Stimulated activated CD4-positive, alpha-beta T cell treated with anti-CD3 and anti-CD28 coated beads, Interleukin-1b, Interleukin-23, amount 100 ng/mL, for 48 hours (primary cell): ENCODE results near the gene OASL.
"Not testable (repeated sequence)": the region's sequence is repeated elsewhere in the genome, so short reads cannot be mapped to it uniquely, and the experiment has no call there.

Source experiments
- DNase-seq: peaks from one replicate; pipeline ENCODE4 v3.0.0-alpha.2; 2020

Gene OASL, protein sequence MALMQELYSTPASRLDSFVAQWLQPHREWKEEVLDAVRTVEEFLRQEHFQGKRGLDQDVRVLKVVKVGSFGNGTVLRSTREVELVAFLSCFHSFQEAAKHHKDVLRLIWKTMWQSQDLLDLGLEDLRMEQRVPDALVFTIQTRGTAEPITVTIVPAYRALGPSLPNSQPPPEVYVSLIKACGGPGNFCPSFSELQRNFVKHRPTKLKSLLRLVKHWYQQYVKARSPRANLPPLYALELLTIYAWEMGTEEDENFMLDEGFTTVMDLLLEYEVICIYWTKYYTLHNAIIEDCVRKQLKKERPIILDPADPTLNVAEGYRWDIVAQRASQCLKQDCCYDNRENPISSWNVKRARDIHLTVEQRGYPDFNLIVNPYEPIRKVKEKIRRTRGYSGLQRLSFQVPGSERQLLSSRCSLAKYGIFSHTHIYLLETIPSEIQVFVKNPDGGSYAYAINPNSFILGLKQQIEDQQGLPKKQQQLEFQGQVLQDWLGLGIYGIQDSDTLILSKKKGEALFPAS

DNA sequence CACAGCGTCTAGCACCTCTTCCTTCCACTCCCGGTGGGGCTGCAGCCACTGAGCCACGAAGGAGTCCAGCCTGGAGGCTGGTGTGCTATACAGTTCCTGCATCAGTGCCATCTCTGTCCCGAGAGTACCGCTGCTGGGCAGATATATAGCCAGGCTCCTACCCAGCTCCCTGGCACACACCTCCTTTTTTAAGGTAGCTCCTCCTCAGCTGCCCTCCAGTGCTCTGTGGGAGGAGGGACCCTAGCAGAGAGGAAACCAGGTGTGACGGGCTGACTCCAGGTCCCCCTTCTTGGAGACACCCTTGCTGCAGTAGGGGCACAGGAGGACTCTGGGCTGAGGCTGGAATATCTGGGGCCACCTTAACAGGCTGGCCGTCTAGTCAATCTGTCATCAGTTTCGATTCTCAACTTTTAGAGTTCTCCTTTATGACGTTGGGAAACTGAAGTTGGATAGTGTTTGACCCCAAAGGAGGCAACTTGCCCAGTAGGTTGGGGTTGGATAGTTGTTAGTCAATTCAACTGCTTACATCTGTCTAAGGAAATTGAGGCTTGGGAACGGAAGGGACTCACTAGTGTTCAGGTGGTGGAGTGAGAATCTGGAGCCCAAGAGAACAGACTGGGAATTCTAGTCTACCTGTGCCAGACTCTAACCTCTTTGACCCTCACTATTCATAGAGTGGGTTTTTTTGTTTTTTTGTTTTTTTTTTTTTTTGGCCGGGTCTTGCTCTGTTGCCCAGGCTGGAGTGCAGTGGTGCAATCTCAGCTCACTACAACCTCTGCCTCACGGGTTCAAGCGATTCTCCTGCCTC, at the start of gene OASL:
Gene OASL, minus strand, starts transcription at position 386 of the 808 bp plus-strand sequence. Its CDS starts 275 bp downstream, at position 111.
- DNase-seq: peak; percentile 53

DNA sequence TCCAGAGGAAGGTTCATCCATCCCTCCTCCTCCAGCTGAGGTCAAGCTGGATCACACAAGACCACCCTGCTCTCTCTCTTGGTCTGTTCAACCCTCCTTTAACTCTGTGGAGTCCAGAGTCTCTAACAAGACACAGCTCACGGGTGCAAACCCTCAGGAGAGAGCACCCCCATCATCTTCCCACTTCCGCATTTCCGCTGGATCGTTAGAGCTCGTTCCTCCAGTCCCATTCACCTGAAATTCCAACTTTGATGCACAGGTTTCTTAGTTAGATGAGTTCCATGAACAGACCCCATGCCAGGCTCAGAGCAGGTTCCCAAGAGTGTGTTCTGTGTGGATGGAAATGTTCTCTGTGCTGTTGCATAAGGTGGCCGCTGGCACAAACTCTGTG, 49.1 kb upstream of the OASL start:
- no peak for DNase-seq

DNA sequence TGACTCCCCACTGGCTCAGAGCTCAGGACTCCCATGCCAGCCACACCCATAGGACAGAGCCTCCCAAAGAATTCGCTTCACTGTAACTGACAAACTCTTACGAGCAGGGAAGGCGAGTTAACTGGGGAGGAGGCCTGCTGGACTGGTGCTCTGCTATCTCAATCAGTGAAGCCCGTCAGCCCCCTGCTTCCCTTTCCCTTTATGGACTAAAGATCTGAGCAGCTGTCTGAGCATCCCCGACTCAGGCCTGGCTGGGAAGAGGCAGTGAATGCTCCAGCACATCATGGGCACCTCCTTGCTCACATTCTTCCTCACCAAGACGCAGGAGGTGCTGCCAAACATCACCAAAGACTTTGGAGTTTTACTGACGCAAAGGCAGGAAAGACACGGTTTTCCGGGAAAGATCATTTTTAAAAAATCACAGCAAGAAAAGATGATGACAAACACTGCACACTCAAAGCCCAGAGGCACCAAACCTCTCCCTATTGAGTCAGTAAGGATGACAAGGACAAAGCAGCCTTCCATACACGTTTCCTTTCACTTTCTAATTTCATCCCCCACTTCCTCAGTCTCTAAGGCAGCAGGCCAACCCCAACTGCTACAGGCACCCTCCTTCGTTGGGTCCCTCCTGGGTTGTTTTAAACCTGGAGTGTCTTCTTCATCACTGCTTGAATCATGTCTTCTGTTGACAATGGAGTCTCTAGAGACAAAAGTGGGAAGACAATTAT, 48.6 kb upstream of the OASL start:
- DNase-seq: no peak

DNA sequence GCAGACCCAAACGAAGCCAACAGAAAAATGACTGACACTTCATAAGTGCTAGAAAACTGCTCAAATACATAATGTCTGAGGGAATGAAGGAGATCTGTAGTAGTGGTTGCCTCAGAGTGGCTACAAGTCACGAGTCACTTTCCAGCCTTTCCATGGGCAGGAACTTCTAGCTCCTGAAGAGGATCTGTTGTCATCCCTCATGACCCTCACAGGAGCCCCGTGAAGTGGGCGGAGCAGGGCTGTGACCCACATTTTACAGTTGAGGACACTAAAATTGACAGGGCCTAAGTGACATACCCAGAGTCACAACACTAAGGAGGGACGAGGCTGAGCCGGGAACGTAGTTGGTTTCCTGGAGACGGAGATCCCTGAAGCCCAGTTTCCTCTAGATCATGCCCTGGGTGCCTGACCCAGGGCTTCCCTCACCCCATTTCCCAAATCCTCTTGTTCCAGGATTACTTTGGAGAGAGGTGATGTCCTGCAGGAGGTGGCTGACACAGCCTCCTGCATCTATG, 47.8 kb upstream of the OASL start:
- no peak for DNase-seq

GRCh38 chr12:121085506-121086353, 46.7 kb upstream of the OASL start:
- DNase-seq: no peak

DNA sequence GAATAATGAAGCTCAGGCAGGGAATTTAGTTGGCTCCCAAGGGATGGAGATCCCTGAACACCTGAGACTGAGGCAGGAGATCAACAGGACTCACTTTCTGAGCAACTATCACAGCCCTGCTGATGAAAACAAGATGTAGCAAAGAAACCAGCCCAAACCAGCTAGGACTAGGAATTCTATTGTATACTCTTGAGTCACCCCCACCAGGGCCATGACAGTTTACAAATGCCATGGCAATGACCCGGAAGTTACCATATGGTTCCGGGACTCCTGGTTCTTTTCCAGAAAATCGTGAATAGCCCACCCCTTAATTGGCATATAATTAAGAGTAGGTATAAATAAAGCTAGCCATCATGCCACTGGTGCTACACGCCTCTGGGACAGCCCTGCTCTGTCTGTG, 46.0 kb upstream of the OASL start:
- no peak for DNase-seq

GRCh38 chr12:121084229-121084628, 45.2 kb upstream of the OASL start:
- no peak for DNase-seq

DNA sequence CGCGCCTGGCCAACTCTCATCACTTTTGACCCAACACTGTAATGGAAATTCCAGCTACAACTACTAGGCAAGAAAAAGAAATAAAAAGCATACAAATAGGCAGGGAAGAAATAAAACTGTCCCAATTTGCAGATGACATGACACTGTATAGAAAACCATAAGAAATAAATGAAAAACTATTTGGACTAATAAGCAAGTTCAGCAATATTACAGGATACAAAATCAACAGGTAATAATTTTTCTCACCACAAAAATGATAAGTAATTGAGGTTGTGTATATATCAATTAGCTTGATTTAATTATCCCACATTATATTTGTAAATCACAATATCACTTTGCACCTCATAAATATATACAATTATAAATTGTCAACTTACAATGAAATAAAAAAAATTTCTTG, 41.9 kb upstream of the OASL start:
- DNase-seq: no peak

GRCh38 chr12:121079736-121080272, 40.8 kb upstream of the OASL start:
- no peak for DNase-seq

DNA sequence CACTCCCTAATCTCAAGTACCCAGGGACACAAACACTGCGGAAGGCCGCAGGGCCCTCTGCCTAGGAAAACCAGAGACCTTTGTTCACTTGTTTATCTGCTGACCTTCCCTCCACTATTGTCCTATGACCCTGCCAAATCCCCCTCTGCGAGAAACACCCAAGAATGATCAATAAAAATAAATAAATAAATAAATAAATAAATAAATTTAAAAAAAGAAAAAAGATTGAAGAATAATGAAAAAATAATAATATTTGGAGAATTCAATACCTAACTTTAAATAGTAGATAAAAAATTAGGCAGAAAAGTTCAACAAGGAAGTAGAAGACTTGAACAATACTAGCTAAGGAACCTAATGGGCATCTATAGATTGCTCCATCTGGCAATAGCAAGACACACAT, 38.4 kb upstream of the OASL start:
- not testable (repeated sequence) for DNase-seq

GRCh38 chr12:121075911-121076310, 36.9 kb upstream of the OASL start:
- not testable (repeated sequence) for DNase-seq

DNA sequence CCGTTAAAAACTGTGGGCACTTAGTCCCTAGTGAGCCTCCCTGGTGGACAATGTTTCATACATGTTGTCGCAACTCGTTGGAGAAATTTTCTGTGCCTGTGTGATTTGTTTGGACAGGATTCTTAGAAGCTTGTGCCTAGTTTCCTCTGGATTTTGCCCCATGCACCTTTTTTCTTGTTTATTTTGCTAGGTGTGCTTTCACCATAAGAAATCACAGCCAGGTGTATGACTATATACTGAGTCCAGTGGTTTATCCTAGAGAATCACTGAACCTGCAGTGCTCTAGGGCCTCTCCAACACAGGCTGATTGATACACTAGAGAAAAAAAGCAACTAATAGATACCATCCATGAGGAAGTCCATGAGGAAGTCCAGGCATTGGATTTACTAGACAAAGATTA, 33.1 kb upstream of the OASL start:
- no peak for DNase-seq

DNA sequence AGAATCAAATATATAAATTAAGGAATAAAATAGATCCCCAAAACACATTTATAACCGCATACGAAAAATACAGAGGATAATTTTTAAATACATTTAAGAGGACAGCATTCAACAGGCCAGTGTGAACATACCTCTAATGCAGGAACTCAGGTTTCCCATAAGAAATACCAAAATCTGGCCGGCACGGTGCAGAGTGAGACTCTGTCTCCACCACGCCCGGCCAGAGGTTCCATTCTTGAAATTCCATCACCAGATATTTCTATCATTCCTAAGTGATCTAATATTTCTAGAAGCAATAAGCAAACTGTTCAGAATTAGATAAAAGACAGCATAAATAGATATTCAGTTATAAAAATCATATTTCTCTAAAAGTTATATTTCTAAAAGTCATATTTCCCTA, 30.2 kb upstream of the OASL start:
- DNase-seq: no peak

DNA sequence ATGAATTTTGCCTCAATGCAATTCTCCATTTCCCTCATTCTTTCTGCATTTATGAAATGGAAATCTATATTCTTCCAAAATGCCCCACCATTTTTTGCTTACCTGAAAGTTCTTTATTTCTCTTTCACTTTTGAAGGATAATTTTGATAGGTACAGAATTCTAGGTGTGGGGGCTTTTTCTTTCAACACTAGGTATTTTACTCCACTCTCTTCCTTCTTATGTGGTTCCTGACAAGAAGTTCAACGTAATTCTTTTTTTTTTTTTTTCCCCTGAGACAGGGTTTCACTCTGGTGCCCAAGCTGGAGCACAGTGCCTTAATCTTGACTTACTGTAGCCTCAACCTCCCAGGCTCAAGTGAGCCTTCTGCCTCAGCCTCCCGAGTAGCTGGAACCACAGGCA, 26.3 kb upstream of the OASL start:
- DNase-seq: no peak

- DNase-seq: not testable (repeated sequence)
Observed at GRCh38 chr12:121064586-121064985, 25.5 kb upstream of the OASL start.

DNA sequence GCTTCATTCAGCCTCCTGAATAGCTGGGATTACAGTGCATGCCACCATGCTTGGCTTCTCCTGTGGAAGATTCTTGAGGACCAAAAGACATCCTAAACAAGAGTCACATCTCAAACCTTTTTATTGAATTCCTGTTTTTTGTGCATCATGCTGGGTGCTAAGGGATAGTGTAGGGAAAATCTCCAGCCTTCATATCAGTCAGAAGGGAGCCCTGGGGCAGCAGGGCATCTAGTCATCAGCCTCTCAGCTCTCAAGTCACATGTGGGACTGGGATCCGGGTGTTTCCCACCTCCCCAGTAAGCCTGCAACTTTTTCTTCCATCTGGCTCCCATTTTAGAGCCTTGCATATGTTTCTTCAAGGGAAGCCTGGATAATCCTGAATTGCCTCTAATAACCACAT, 25.1 kb upstream of the OASL start:
- DNase-seq: no peak

DNA sequence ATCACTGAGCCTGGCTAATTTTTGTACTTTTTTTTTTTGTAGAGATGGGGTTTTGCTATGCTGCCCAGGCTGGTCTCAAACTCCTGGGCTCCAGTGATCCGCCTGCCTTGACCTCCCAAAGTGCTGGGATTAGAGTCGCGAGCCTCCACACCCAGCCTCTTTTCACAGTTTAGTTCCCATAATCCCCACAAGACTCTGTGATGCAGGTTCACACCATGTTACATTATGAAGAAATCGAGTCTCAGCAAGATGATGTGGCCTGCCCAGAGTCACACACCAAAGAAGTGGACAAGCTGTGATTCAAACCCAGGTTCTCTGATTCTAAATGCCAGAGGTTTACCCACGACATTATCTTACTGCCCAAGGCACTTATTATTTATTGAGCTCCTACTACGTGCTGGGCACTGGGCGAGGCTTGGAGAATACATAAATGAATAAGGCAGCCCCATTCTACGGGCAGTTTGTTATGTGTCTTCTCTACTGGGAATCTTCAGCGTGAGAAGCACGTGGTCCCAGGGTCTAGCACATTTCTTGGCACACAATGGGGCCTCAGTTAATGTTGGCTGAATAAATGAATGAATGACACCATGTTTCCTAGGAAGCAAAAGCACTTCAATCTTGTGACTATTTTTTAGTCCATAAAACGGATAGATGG, 23.5 kb upstream of the OASL start:
- no peak for DNase-seq

- DNase-seq: no peak
Observed at GRCh38 chr12:121061831-121062230, 22.8 kb upstream of the OASL start.

DNA sequence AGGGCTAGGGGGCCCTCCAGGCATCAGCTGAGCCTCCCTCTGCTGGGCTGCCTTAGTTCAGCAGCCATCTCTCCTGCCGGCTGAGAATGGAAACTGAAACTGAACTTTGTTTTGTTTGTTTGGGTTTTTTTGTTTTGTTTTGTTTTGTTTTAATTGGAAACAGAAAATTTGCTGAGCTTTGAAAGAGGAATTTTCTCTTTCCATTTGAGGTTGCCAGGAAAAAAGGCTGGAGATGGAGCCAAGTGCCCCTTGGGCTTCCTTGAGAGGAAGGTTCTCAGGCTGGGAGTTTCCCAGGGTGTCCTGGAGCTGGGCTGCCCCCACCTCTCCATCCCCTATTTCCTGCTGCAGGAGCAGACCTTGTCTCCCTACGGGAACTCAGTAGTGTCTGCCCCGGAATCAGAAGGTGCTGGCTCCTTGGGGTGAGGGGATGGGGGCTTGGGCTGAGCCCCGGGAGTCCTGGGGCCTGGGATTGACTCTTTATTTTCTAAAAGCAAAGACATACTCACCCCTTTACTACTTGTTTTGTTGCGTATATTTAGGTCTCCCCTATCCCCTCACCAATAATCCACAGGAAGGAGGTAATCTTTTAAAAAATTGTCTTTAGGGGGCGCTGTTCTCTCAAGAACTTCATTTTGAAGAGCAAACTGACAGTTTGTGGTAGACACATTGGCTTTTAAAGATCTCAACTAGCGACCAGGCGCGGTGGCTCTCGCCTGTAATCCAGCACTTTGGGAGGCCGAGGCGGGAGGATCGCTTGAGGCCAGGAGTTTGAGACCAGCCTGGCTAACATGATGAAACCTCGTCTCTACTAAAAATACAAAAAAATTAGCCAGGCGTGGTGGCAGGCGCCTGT, 21.3 kb upstream of the OASL start:
- DNase-seq: peak; percentile 55
